HG03066 (cell line): ENCODE data around the gene VHLL.

Source experiments
- ATAC-seq: cut with Tn5 transposase; IDR thresholded peaks from one replicate; pipeline ENCODE4 v1.9.1; 2021; ENCODE audit warnings: low read depth; ENCODE audit not compliant: unreplicated experiment

The VHLL gene

DNA sequence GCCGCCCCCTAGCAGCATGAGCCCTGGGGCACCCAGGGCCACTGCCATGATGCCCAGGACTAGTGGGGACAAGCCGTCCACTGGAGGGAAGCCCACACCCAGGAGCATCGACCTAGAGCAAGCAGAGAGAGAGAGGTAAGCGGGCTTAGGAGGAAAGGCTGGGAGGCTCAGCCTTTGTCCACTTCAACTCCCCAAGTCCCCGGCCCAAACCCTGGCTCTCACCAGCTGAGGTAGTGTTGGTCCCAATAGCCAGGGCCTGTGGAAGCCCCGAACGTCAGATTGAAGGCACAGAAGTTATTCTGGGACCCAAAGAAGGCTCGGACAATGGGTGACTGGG, 6.0 kb downstream of the VHLL start:
- ATAC-seq: no peak

- peak; percentile 80 for ATAC-seq
Observed at GRCh38 chr1:156291226-156292061, 7.7 kb downstream of the VHLL start.

DNA sequence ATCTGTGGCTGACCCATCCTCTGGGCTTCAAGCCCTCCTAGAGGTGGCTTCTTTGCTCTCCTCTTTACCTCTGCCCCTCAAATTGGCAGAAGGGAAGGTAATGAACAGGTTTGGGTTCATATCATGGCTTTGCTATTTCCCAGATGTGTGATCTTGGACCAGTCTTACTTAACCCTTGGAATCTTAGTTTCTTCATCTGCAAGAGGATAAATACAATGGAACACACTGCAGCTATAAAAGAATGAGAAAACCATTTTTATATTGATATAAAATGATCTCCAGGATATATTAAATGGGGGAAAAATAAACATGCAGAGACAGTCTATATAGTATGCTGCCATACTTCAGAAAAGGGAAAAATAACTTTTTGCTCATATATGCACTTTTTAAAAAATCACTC, 9.2 kb downstream of the VHLL start:
- ATAC-seq: no peak

DNA sequence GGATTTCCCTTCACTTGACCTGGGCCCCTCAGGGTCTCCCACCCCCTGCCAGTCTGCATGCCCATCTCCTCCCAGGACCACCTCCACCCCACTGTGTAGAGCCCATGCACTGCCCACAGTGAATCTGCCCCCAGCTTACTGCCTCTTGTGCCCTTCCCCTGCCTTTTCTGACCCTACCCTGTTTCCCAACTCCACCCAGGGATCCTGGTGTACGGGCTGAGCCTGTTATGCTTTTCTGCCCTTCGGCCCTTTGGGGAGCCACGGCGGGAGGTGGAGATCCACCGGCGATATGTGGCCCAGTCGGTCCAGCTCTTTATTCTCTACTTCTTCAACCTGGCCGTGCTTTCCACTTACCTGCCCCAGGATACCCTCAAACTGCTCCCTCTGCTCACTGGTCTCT, 13.0 kb downstream of the VHLL start:
- ATAC-seq: no peak

GRCh38 chr1:156285437-156285836, 13.7 kb downstream of the VHLL start:
- no peak for ATAC-seq

DNA sequence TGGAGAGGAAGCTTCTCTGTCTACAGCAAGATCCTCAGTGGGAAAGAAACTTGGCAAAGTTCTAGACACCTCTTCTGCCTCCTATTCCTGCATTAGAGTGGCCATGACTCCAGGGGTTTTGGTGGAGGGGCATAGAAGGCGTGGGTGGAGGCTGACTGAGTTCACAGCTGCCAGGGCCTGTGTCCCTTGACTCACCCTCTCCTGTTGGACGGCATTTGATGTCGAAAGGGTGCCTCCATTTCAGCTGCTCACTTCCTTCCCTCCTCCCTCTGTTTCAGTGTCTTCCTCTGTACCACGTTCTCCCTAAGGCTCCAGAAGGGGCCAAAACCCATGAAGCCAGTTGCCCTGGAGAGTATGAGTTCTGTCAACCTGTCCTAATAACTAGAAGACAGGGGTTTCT, 14.3 kb downstream of the VHLL start:
- no peak for ATAC-seq

- no peak for ATAC-seq
Observed at GRCh38 chr1:156284112-156284511, 15.0 kb downstream of the VHLL start, which contains the start of gene TMEM79. TMEM79 (plus strand) TSS chr1:156284325; CDS start chr1:156285227, 902 bp downstream.

GRCh38 chr1:156283521-156283920, 15.6 kb downstream of the VHLL start:
- no peak for ATAC-seq

- ATAC-seq: peak; percentile 84
Observed at GRCh38 chr1:156282479-156283222, 16.5 kb downstream of the VHLL start, which contains the start of gene SMG5. SMG5 (minus strand) TSS chr1:156282825; CDS start chr1:156282680, 145 bp downstream.

DNA sequence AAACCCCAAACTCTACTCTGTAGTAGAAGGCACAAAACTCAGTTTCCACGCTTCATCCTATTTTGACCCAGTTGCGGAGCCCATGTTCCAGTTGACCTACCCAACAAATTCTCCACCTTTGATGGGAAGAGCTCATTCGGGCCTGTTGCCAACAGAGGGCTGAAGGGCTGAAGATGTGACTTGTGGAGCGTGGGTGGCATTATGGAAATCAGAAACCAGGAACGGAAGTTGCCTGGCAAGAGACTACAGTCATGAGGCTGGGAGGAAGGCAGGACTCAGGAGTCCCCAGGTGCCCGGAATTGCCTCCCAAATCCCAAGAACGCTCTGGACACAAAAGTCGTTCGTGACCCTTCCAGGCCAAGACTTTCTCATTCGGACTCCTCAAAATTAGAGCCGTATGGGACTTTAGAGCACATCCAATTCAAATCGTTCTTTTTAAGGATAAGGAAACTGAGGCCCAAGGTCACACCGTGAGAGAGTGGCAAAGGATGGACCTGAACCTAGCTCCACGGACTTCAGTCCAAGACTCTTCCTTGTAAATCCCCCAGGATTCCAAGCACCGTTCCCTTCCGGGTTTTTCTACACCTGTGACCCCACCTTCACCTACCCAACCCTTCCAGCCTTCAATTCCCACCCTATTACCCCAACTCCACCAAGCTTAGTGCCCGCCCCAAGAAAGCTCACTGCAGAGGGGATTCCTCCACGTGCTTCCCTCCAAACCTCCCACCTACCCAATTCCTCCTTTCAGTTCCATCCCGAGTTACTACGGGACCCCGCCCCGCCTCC, 17.2 kb downstream of the VHLL start:
- ATAC-seq: peak; percentile 7

- no peak for ATAC-seq
Observed at GRCh38 chr1:156281281-156281680, 17.8 kb downstream of the VHLL start.

- no peak for ATAC-seq
Observed at GRCh38 chr1:156279837-156280236, 19.3 kb downstream of the VHLL start.

- no peak for ATAC-seq
Observed at GRCh38 chr1:156276966-156277381, 22.1 kb downstream of the VHLL start.

DNA sequence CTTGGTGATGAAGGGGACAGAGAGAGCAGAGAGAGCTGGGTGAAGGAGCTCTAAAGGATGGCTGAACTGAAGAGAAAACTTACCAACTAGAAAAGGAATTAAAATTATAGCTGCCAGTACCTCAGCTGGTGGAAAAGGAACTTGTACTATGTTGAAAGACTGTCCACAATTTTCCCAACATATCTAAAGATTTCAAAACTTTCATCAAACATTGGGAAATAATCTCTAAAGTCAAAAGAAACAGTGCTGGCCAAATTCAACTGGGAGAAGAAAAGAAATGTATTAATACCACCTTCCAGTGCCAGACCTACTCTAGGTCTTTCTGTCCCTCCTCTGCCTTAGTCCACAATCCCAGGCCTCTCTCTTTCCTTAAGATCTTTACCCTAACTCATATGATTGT, 22.6 kb downstream of the VHLL start:
- no peak for ATAC-seq

DNA sequence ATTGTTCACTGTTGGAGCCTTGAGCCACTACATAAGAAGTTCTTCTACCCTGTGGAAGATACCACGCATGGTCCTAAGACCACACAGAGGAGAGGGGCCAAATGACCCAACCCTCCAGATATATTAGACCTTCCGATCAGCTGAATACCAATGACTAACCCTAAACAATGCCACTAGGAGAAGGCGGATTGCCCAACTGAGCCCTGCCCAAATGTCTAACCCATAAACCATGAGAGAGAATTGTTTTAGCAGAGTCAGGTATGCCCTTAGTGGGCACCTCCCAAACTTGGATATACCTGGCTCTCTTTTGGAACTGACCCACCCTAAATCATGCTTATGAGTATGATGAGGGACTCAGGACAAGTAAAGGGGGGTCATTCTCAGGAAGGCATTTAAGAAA, 28.8 kb downstream of the VHLL start:
- no peak for ATAC-seq

GRCh38 chr1:156268336-156268735, 30.8 kb downstream of the VHLL start:
- ATAC-seq: no peak

- ATAC-seq: no peak
Observed at GRCh38 chr1:156266051-156266450, 33.1 kb downstream of the VHLL start.

DNA sequence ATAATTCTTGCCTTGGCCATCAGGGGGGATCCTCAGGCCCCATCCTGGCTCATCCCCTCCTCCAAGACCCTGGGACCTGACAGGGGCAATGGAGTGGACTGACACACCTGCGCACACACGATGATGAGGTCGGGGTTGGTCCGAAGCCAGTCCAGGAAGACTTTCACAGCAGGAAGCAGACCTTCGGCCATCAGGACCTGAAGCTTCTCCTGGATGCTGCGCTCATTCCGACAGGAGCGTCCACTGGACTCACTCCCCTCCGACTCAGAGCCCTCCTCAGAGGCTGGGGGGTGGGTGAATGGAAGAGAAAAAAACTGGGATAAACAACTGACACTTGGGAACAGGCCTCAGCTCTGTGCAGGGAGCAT, 35.8 kb downstream of the VHLL start:
- ATAC-seq: no peak

DNA sequence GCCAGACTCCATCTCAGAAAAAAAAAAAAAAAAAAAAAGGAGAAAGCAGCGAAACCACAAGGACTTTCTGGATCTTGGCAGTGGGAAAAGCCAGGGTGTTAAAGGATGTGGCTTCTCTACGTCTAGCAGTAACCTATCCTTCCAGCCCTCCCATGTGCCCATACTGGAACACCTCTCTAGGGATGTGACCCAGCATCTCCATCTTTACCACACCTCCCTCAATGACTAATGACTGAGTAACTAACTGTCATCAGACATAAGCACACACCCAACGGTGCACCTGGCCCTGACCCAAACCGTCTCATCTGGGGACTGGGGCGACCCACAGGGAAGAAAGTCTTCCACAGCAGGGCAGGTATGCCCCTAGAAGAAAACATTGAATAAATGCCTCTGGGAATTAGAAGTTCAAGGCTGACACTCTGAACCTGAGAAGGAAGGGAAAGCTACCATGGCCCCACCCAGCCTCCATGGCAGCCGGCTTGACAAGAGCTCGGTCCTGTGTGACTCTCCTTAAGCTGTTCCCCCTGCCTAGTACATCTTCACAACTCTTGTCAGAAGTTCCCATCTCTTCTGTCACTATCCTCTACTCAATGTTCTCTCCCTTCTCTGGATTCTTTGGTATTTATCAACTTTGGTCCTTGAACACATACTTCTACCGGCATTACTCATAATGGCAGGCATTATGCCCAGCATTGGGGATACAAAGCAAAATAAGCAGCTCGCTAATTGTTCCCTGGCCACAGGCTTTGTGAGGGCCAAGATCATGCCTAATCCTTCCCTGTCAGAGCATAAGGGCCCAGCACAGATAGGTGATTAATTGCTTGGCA, 36.4 kb downstream of the VHLL start:
- no peak for ATAC-seq

DNA sequence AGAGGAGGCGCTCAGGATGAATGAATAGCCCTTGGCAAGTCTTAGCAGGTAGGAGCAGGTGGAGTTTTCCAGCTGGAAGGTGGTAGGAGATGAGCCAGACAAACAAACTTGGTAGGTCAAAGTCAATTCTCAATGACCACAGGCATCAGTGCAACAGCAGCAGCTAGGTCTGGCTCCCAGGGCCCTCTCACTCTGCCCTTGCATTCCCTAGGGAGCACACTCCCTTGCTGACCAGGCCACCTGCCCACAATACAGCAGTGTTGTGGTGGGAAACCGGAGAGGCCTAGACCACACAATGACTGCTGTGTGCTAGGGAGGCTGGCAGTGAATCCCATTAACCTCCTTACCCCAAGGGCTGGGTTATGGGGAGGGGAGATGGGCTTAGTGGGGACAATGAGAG, 38.2 kb downstream of the VHLL start:
- ATAC-seq: no peak
